Measurements from ENCODE around the gene GALNT17. TPM values are rescaled to one million over a fixed set of nuclear protein-coding genes. Genes with fewer than 3 reads are reported as not detected.

Gene GALNT17
- total RNA-seq, 2 experiments from 2014 or later: not detected

- TF ChIP-seq CTCF (IDR thresholded peaks at IDR 0.05): no peak
- Histone ChIP-seq H3K27me3 (ENCODE audit: control insufficient read depth in 1 of 2, insufficient read depth in 2 of 2, low read length in 2 of 2) (no peaks in the 10 kb centered on the region), H3K9me3 (ENCODE audit: control insufficient read depth in 1 of 2, insufficient read depth in 1 of 2, low read length in 2 of 2) (peaks cover 0 to 16% of the 10 kb centered on the region in 2 experiments), H3K4me1 (ENCODE audit: insufficient read depth, low read length) (no peaks in the 10 kb centered on the region), H3K36me3 (ENCODE audit: insufficient read depth, low read length) (no peaks in the 10 kb centered on the region), H3K27ac (ENCODE audit: low read depth in 1 of 2, low read length in 2 of 2) (no peak overlapping the region), H3K4me3 (ENCODE audit: low read length) (no peak overlapping the region)
- DNase-seq (no peak), ATAC-seq (ENCODE audit: poor library complexity) (no peak)
- Mint-ChIP-seq H3K4me1 (ENCODE audit: low read depth) (no peaks in the 10 kb centered on the region), H3K27me3 (no peaks in the 10 kb centered on the region), H3K4me3 (no peak overlapping the region), H3K9me3 (peaks cover 2% of the 10 kb centered on the region), H3K27ac (no peak overlapping the region), H3K36me3 (ENCODE audit: low read depth) (no peaks in the 10 kb centered on the region)
- ChIA-PET CTCF (no interaction called here), POLR2A (no interaction called here)
- intact Hi-C loops (cut with DNase I, micrococcal nuclease): no loop called here
Measured at GRCh38 chr7:71560354-71560995, 428.5 kb downstream of the GALNT17 start.

GRCh38 chr7:71563276-71563675 lies 431.3 kb downstream of the GALNT17 start:
- ChIA-PET CTCF (no interaction called here), POLR2A (no interaction called here)
- DNase-seq: no peak
- no peaks in the 10 kb centered on the region for H3K4me1 ChIP-seq (ENCODE audit: insufficient read depth, low read length)
- H3K27ac ChIP-seq (ENCODE audit: low read depth in 1 of 2, low read length in 2 of 2): no peak overlapping the region
- no peaks in the 10 kb centered on the region for H3K27me3 Mint-ChIP-seq
- intact Hi-C loops (cut with DNase I, micrococcal nuclease): no loop called here
- H3K9me3 Mint-ChIP-seq: peaks cover 2% of the 10 kb centered on the region
- no peak overlapping the region for H3K4me3 ChIP-seq (ENCODE audit: low read length)
- H3K36me3 ChIP-seq (ENCODE audit: insufficient read depth, low read length): no peaks in the 10 kb centered on the region
- no peak for ATAC-seq (ENCODE audit: poor library complexity)
- no peak overlapping the region for H3K4me3 Mint-ChIP-seq
- H3K4me1 Mint-ChIP-seq (ENCODE audit: low read depth): no peaks in the 10 kb centered on the region
- peaks cover 0 to 17% of the 10 kb centered on the region in 2 experiments for H3K9me3 ChIP-seq (ENCODE audit: control insufficient read depth in 1 of 2, insufficient read depth in 1 of 2, low read length in 2 of 2)
- no peak overlapping the region for H3K27ac Mint-ChIP-seq
- no peak for TF ChIP-seq CTCF (IDR thresholded peaks at IDR 0.05)
- H3K27me3 ChIP-seq (ENCODE audit: control insufficient read depth in 1 of 2, insufficient read depth in 2 of 2, low read length in 2 of 2): no peaks in the 10 kb centered on the region
- H3K36me3 Mint-ChIP-seq (ENCODE audit: low read depth): no peaks in the 10 kb centered on the region

- peaks cover 4% of the 10 kb centered on the region for H3K9me3 Mint-ChIP-seq
- Histone ChIP-seq H3K4me1 (ENCODE audit: insufficient read depth, low read length) (no peaks in the 10 kb centered on the region), H3K27ac (ENCODE audit: low read depth in 1 of 2, low read length in 2 of 2) (no peak overlapping the region), H3K27me3 (ENCODE audit: control insufficient read depth in 1 of 2, insufficient read depth in 2 of 2, low read length in 2 of 2) (no peaks in the 10 kb centered on the region), H3K4me3 (ENCODE audit: low read length) (no peak overlapping the region), H3K36me3 (ENCODE audit: insufficient read depth, low read length) (no peaks in the 10 kb centered on the region), H3K9me3 (ENCODE audit: control insufficient read depth in 1 of 2, insufficient read depth in 1 of 2, low read length in 2 of 2) (peaks cover 0 to 9% of the 10 kb centered on the region in 2 experiments)
- DNase-seq (no peak), ATAC-seq (ENCODE audit: poor library complexity) (no peak)
- CTCF ChIA-PET: interaction anchor here (0.8 kb wide), 1 partner anchor 19 kb away, joined by 3 read pairs; no protein-coding TSS in a partner anchor
- H3K27me3 Mint-ChIP-seq: no peaks in the 10 kb centered on the region
- no peaks in the 10 kb centered on the region for H3K4me1 Mint-ChIP-seq (ENCODE audit: low read depth)
- no peak overlapping the region for H3K27ac Mint-ChIP-seq
- intact Hi-C loops (cut with DNase I, micrococcal nuclease): no loop called here
- TF ChIP-seq CTCF (IDR thresholded peaks at IDR 0.05): no peak
- H3K4me3 Mint-ChIP-seq: no peak overlapping the region
- H3K36me3 Mint-ChIP-seq (ENCODE audit: low read depth): no peaks in the 10 kb centered on the region
- POLR2A ChIA-PET: no interaction called here
Measured at GRCh38 chr7:71566376-71566775, 434.4 kb downstream of the GALNT17 start.
